ENCODE measurements around the gene LRRC75B.
A peak's percentile ranks its signal among the peaks of the same experiment; 100 is the strongest.

The LRRC75B gene

DNA sequence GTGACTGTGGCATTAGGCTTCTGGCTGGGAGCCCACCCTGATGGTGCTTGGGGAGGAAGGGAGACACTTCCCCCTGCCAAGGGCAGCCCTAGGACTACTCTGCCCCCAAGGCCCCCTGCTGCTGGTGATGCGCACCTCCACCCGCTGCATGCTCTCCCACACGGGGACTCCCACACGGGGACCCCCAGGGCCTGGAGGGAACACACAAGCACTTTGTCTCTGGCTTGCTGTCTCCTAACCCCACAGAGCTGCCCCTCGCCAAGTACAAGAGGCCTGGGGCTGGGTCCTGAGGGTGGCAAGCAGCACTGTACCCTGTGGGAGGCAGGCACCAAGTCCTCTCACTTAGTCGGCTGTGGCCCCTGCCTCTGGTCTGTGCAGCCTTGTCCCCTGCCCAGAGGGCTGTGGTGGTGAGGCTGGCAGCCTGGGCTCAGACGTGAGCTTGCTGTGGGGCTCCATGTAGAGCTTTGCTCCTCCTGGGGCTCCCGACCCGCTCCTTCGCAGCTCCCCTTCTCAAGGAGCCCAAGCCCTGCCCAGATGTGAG is 7.9 kb downstream of the LRRC75B start:
- no peak for DNase-seq

DNA sequence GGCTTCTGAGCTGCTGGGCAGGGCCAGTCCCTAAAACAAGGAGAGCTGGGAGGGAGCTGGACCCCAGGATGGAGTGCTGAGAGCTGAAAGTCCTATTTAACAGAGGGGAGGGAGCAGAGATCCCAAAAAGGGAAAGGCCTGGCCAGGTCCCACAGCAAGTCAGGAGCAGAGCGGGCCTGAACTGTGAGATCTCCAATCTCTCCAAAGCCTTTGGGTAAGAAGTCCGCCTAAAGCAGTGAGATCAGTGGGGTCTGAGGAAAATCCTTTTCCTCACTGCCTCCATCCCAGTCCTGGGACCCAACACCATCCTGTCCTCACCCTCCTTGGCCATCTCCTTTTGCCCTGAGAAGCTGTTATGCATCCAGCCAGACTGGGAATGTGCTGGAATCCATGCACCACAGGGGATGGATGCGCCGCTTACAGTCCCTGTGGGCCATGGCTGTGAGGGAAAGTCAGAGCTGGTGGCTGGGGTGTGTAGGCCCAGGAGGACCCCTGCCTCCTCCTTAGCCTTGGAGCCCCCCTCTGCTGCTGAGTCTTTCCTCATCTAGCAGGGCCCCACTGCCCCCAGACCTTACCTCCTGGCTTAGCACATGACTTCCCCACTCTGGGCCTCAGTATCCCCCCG is 8.6 kb downstream of the LRRC75B start:
- no peak for DNase-seq

DNA sequence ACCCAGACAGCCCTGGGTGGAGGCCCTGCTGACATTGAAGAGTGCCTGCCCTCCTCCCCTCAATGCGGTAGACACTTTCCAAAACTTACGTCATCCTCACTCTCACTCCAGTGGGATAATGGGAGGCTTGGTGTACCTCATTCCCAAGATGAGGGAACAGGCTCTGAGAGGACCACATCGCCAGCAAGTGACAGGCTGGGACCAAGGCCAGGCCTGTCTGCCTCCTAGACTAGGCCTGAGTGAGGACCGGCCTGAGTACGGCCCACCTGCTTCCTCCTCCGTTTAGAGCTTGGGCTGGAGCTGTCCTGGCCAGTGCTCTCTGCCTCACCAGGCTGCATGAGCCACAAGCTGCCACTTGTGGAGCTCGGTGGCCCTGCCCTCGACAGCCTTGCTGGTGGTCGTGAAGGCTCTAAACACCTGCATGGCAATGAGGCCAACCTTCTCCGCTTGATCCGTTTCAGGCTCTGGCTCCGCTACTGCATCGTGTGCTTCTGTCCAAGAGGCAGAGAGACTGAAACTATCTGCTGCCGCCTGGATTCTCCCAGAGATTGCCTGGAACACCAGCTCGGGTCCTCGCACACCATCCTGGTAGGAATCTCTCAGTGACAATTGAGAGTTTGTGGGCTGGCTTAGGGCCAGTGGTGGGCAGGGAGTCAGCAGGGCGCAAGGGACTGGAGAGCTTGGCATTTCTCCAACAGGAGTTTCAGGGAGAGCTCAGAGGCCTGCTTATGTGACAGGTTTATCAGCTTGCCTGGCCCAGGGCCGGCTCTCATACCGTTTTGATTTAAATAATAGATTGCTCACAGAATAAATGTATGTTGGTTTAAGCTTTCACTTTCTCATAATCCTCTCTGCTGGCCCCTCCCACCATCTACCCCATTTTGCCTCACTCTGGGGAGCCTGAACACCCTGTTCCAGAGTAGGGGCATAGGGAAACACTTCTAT is 9.4 kb downstream of the LRRC75B start:
- no peak for DNase-seq

GRCh38 chr22:24582056-24582814 is 10.6 kb downstream of the LRRC75B start:
- no peak for DNase-seq

DNA sequence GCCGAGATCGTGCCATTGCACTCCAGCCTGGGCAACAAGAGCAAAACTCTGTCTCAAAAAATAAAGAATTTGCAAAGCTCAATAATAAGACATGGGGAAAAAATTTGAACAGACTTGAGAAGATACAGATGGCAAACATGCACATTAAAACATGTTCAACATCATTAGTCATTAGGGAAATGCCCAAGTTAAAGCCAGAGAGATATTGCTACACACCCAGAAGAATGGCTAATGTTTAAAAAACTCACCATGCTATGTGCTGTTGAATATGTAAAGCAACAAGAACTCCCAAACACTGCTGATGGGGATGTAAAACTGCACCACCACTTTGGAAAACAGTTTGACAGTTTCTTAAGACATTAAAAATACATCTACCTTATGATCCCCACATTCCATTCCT is 12.6 kb downstream of the LRRC75B start:
- no peak for DNase-seq

GRCh38 chr22:24579258-24579601 is 13.6 kb downstream of the LRRC75B start:
- DNase-seq, result no peak

DNA sequence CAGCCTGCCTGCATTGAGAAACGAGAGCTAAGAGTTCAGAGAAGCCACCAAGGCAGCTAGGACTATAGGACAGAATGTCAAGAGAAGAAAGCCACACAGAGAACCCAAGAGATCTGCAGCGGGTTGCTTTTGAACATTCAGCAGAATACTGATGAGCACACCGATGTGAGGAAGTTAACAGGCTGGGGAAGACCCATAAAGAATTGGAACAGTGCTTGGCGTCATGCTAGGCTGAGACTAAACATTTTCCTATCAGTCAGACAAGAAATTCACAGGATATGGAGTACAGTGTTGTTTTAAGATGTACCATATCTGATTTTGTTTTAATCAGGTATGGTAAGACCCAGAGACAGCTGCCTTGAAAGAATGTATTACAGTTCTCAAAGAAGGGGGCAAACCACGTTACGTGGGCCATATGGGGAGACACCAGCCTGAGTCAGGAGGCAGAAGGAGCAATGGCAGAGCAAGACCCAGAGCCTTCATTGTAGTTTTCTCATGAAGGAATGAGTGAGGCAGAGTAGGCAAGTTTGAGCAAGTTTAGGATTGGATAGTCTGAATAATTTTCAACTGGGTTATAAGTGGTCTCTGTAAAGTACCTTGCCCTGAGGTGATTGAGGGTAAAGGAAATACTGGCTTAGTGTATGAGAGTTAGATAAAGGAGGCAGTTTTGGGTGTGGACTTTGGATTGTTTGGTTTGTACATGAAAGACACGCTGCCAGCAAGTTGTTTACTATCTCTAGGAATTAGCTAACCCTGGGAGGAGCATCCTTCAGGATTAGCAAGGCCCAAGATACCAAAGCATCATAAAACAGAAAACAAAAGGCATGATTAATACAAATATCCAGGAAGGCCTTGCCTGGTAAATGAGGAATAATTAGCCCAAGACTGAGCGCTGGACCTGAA is 14.3 kb downstream of the LRRC75B start:
- DNase-seq, result no peak

DNA sequence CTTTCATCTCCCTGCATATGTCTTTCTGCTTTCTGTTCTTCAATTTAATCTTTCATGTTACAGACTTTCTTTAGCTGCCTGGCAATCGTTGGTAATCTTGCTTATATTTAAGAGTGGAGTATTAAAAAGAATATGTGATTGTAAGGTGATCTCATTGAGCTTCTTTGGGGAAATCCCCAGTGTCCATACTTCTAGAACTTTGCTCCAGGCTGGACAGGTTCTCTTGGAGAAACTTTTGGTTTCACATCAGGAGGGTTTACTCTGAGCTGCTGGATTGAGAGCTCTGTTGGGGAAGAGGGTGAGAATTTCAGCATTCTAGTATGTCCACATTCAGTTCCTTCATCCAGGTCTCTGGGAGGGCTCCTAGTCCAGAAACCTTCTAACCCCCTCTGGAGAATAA is 16.1 kb downstream of the LRRC75B start:
- DNase-seq, result no peak

- DNase-seq, result no peak
These were observed 21.6 kb downstream of the LRRC75B start for GRCh38 chr22:24571266-24571665.

GRCh38 chr22:24567668-24568067 is 25.2 kb downstream of the LRRC75B start:
- DNase-seq, result no peak

DNA sequence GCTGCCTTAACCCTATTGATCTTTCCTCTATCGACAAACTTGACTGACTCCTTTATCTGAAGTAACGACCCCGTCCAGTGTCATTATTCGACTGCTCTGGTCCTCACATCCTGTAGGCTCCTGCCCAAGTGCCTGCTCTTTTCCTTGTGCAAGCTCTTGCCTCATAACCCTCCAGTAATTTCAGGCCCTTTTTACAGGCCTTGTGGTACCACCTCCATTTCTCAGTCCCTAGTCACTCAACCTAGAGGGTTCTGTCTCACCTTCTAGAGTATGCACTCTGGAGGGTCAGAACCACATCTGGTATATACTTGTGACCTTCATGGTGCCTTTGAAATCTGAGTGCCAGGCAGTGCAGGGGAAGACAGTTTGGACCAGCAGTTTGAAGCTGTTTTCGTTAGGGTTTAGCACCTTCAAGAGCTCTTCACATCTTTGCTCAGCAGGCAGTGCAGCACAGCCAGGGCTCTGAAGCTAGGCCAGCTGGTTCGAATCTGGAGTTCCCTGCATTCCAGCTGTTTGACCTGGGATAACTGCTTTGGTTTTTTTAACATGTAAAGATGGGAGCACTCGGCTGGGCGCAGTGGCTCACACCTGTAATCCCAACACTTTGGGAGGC is 25.9 kb downstream of the LRRC75B start:
- DNase-seq, result no peak

DNA sequence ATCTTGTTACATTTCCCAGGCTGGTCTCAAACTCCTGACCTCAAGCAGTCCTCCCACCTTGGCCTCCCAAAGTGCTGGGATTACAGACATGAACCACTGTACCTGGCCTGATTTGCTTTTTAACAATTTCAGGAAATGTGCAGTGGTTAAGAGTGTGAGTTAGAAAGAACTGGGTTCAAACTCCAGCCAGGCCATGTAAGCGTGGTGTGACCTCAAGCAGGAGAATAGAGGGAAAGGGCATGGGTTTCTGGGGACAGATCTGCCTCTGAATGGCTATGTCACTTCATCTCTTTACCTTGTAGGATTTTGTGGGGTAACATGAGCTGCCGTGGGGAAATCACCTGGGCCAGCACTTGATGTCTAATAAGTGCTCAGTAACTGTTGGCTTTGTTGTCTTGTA is 27.8 kb downstream of the LRRC75B start:
- no peak for DNase-seq

GRCh38 chr22:24564376-24565058 is 28.4 kb downstream of the LRRC75B start:
- no peak for DNase-seq

DNA sequence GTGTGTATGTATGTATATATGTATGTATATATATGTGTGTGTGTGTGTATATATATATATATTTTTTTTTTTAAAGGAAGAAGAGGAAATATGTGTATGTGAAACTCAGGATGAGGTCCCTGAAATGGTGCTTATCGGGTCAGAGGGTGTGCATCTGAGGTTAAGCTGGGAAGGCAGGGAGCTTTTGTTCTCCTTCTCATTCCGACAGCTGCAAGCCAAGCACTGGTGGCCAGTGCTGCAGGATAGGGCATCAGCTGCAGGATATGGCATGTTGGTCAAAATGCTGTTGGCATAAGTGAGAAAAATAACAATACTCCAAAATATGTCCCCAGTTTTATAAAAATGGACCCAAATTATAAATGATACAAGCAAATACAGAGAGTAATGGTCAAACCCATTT is 29.6 kb downstream of the LRRC75B start:
- DNase-seq, result no peak

- DNase-seq, result no peak
These were observed 33.4 kb downstream of the LRRC75B start for GRCh38 chr22:24559471-24559870.

- DNase-seq, result peak; percentile 100
These were observed 37.5 kb downstream of the LRRC75B start, which contains the start of gene SNRPD3 for GRCh38 chr22:24555165-24556039. TSS of gene SNRPD3 (plus strand) at chr22:24555999. CDS start at chr22:24557675, 1,676 bp downstream.

- peak; percentile 21 for DNase-seq
These were observed 38.3 kb downstream of the LRRC75B start, which contains the start of gene GUCD1 for GRCh38 chr22:24554313-24555164. TSS of gene GUCD1 (minus strand) at chr22:24555138. CDS start at chr22:24554991, 147 bp downstream.

GRCh38 chr22:24553597-24554312 is 39.1 kb downstream of the LRRC75B start:
- DNase-seq, result no peak
